H9 (cell line): ENCODE measurements around the gene RAB3C. TPM values are rescaled to one million over a fixed set of nuclear protein-coding genes. Genes with fewer than 3 reads are reported as not detected.

Experiments
- DNase-seq: peaks from one replicate; pipeline ENCODE4 v3.0.0-alpha.2; 2017
- H2AFZ ChIP-seq: one replicate; pipeline ENCODE4 v1.6.1; 2013; ENCODE audit warnings: mild to moderate bottlenecking, low read length, control low read depth, moderate library complexity
- H2AK5ac ChIP-seq: 2 replicates; pipeline ENCODE4 v1.6.1; 2013; ENCODE audit warnings: low read length, control low read depth, mixed read lengths; ENCODE audit not compliant: insufficient read length
- H2BK120ac ChIP-seq: one replicate; pipeline ENCODE4 v1.6.1; 2013; ENCODE audit warnings: low read depth, mild to moderate bottlenecking, low read length, control low read depth, inconsistent platforms; ENCODE audit not compliant: poor library complexity, severe bottlenecking
- H2BK12ac ChIP-seq: 2 replicates; pipeline ENCODE4 v1.6.1; 2013; ENCODE audit warnings: low read length, control low read depth, mixed read lengths, low read depth; ENCODE audit not compliant: insufficient read length
- H2BK15ac ChIP-seq: 2 replicates; pipeline ENCODE4 v1.6.1; 2013; ENCODE audit warnings: low read depth, low read length, control low read depth
- H2BK20ac ChIP-seq: one replicate; pipeline ENCODE4 v1.6.1; 2013; ENCODE audit warnings: low read depth, mild to moderate bottlenecking, low read length, control low read depth, inconsistent platforms; ENCODE audit not compliant: poor library complexity, severe bottlenecking
- H2BK5ac ChIP-seq: 2 replicates; pipeline ENCODE4 v1.6.1; 2013; ENCODE audit warnings: low read length, control low read depth, mixed read lengths; ENCODE audit not compliant: insufficient read length
- H3K14ac ChIP-seq: 2 replicates; pipeline ENCODE4 v1.6.1; 2013; ENCODE audit warnings: low read length, control low read depth; ENCODE audit not compliant: insufficient read depth
- H3K18ac ChIP-seq: 2 replicates; pipeline ENCODE4 v1.6.1; 2013; ENCODE audit warnings: low read depth, mild to moderate bottlenecking, mixed read lengths, low read length, control low read depth; ENCODE audit not compliant: insufficient read length
- H3K23ac ChIP-seq: 2 replicates; pipeline ENCODE4 v1.6.1; 2013; ENCODE audit warnings: low read length, control low read depth, mixed read lengths, low read depth; ENCODE audit not compliant: insufficient read length
- H3K23me2 ChIP-seq: 2 replicates; pipeline ENCODE4 v1.6.1; 2013; ENCODE audit warnings: low read depth, mild to moderate bottlenecking, mixed read lengths, low read length, control low read depth; ENCODE audit not compliant: insufficient read length, poor library complexity, severe bottlenecking
- H3K27ac ChIP-seq: 2 replicates; pipeline ENCODE4 v1.5.1; 2013; ENCODE audit warnings: low read length, control low read depth, mixed read lengths, low read depth; ENCODE audit not compliant: insufficient read length
- H3K27me3 ChIP-seq: 2 replicates; pipeline ENCODE4 v1.6.1; 2013; ENCODE audit warnings: low read length, control low read depth, inconsistent platforms; ENCODE audit not compliant: insufficient read depth
- H3K4ac ChIP-seq: 2 replicates; pipeline ENCODE4 v1.6.1; 2013; ENCODE audit warnings: low read depth, mild to moderate bottlenecking, control low read depth, inconsistent platforms, low read length, moderate library complexity
- H3K4me1 ChIP-seq: 2 replicates; pipeline ENCODE4 v1.6.1; 2013; ENCODE audit warnings: low read length, control low read depth, inconsistent platforms; ENCODE audit not compliant: insufficient read depth
- H3K4me2 ChIP-seq: 2 replicates; pipeline ENCODE4 v1.6.1; 2013; ENCODE audit warnings: low read length, control low read depth, mixed read lengths; ENCODE audit not compliant: insufficient read length, insufficient read depth
- H3K56ac ChIP-seq: 2 replicates; pipeline ENCODE4 v1.6.1; 2013; ENCODE audit warnings: low read depth, mild to moderate bottlenecking, mixed read lengths, low read length, control low read depth; ENCODE audit not compliant: insufficient read length
- H3K79me1 ChIP-seq: 2 replicates; pipeline ENCODE4 v1.6.1; 2013; ENCODE audit warnings: low read depth, mild to moderate bottlenecking, moderate library complexity, low read length, control low read depth, inconsistent platforms; ENCODE audit not compliant: insufficient read depth, poor library complexity, severe bottlenecking
- H3K79me2 ChIP-seq: 2 replicates; pipeline ENCODE4 v1.6.1; 2013; ENCODE audit warnings: low read length, control low read depth, inconsistent platforms; ENCODE audit not compliant: insufficient read depth
- H3K9ac ChIP-seq: 2 replicates; pipeline ENCODE4 v1.6.1; 2013; ENCODE audit warnings: low read length, control low read depth, mixed read lengths; ENCODE audit not compliant: insufficient read length; ENCODE audit errors: extremely low read depth
- H3K9me3 ChIP-seq: one replicate; pipeline ENCODE4 v1.6.1; 2013; ENCODE audit warnings: low read depth, low read length, inconsistent platforms; ENCODE audit not compliant: control insufficient read depth
- H3T11ph ChIP-seq: one replicate; pipeline ENCODE4 v1.6.1; 2013; ENCODE audit warnings: mild to moderate bottlenecking, low read length, control low read depth, inconsistent platforms
- H4K20me1 ChIP-seq: one replicate; pipeline ENCODE4 v1.6.1; 2013; ENCODE audit not compliant: control insufficient read depth, insufficient read length, insufficient read depth
- H4K5ac ChIP-seq: 2 replicates; pipeline ENCODE4 v1.6.1; 2013; ENCODE audit warnings: low read depth, mild to moderate bottlenecking, mixed read lengths, low read length, control low read depth; ENCODE audit not compliant: insufficient read length
- H4K8ac ChIP-seq: replicated peaks from 2 replicates; pipeline ENCODE4 v1.6.1; 2013; ENCODE audit warnings: low read length, control low read depth, mixed read lengths, low read depth; ENCODE audit not compliant: insufficient read length
- H4K91ac ChIP-seq: 2 replicates; pipeline ENCODE4 v1.6.1; 2013; ENCODE audit warnings: low read depth, mild to moderate bottlenecking, moderate library complexity, mixed read lengths, low read length, control low read depth; ENCODE audit not compliant: insufficient read length
- H3K27ac Mint-ChIP-seq, 3 experiments: 2 replicates in 2 of 3; 3 replicates in 1 of 3; pipeline ENCODE4 v1.8.0; 2020 to 2021; ENCODE audit warnings: mixed read lengths in 3 of 3, mild to moderate bottlenecking in 1 of 3, moderate library complexity in 1 of 3
- H3K27me3 Mint-ChIP-seq: 2 replicates; pipeline ENCODE4 v1.8.0; 2021; ENCODE audit warnings: low read depth, mild to moderate bottlenecking, moderate library complexity, mixed read lengths
- H3K36me3 Mint-ChIP-seq, 3 experiments: 2 replicates in 2 of 3; 3 replicates in 1 of 3; pipeline ENCODE4 v1.8.0; 2020 to 2021; ENCODE audit warnings: low read depth in 3 of 3, mixed read lengths in 3 of 3; ENCODE audit not compliant: insufficient read depth in 1 of 3
- H3K4me1 Mint-ChIP-seq, 2 experiments: 2 replicates each; pipeline ENCODE4 v1.8.0; 2020; ENCODE audit warnings: mixed read lengths in 2 of 2
- H3K4me3 Mint-ChIP-seq, 2 experiments: 2 replicates in 1 of 2; 3 replicates in 1 of 2; pipeline ENCODE4 v1.8.0; 2020 to 2021; ENCODE audit warnings: mild to moderate bottlenecking in 2 of 2, mixed read lengths in 2 of 2, moderate library complexity in 1 of 2
- H3K9me3 Mint-ChIP-seq, 2 experiments: 2 replicates in 1 of 2; 3 replicates in 1 of 2; pipeline ENCODE4 v1.8.0; 2020; ENCODE audit warnings: mild to moderate bottlenecking in 2 of 2, mixed read lengths in 2 of 2, moderate library complexity in 1 of 2
- WGBS: extraction: QIAGEN DNeasy Blood & Tissue Kit; methylation state at CpG from one replicate; pipeline ENCODE4 v1.1.7; 2013; ENCODE audit warnings: missing lambda C conversion rate, low lambda C conversion rate, mixed read lengths; ENCODE audit not compliant: insufficient read length; ENCODE audit errors: extremely low coverage; 5-methylcytosine and 5-hydroxymethylcytosine counted together
- total RNA-seq: library from RNA; stranded (reverse); gene quantifications from 2 replicates; pipeline ENCODE4 v1.2.1, GENCODE V29; 2021
- TF ChIP-seq, protein P1 (sequence below): fragments of 200-600 bp; sonication (generic); conservative IDR thresholded peaks from 3 replicates; pipeline ENCODE4 v1.8.0; 2021; ENCODE audit warnings: antibody characterized with exemption, mild to moderate bottlenecking

Gene RAB3C
- total RNA-seq, 1 experiment from 2014 or later = 16.3 TPM

DNA sequence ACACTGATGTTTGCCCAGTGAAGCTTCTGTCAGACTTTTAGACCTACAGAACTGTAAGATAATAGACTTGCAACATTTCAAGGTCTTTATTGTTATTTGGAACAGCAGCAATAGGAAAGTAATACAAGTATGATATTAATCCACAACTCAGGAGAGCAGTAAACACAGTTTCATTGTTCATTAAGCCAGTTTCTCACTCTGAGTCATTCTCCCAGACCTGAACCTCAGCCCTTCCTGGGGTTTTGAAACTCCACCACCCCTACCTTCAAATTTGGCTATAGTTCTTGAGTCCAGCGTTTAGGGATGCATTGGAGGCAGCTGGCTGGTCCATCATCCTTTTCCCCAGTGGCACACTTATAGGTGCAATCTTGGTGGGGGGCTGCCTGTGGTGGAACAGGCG, 203.2 kb downstream of the RAB3C start:
- no peak overlapping the region for H2BK5ac ChIP-seq
- H3T11ph ChIP-seq = no peak overlapping the region
- no peak for DNase-seq
- no peak overlapping the region for H4K8ac ChIP-seq
- Mint-ChIP-seq H3K36me3 (no peaks in the 10 kb centered on the region), H3K27ac (no peak overlapping the region; a peak in 1 of 7 replicates), H3K4me3 (no peak overlapping the region), H3K4me1 (peaks cover 3 to 17% of the 10 kb centered on the region in 2 experiments), H3K27me3 (no peaks in the 10 kb centered on the region), H3K9me3 (no peaks in the 10 kb centered on the region)
- H2BK15ac ChIP-seq = no peak overlapping the region
- TF ChIP-seq, protein P1, sequence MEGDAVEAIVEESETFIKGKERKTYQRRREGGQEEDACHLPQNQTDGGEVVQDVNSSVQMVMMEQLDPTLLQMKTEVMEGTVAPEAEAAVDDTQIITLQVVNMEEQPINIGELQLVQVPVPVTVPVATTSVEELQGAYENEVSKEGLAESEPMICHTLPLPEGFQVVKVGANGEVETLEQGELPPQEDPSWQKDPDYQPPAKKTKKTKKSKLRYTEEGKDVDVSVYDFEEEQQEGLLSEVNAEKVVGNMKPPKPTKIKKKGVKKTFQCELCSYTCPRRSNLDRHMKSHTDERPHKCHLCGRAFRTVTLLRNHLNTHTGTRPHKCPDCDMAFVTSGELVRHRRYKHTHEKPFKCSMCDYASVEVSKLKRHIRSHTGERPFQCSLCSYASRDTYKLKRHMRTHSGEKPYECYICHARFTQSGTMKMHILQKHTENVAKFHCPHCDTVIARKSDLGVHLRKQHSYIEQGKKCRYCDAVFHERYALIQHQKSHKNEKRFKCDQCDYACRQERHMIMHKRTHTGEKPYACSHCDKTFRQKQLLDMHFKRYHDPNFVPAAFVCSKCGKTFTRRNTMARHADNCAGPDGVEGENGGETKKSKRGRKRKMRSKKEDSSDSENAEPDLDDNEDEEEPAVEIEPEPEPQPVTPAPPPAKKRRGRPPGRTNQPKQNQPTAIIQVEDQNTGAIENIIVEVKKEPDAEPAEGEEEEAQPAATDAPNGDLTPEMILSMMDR = no peak
- H3K27ac ChIP-seq = no peak overlapping the region
- no peak overlapping the region for H3K4ac ChIP-seq
- H3K4me2 ChIP-seq = no peak overlapping the region
- H2AFZ ChIP-seq = no peak overlapping the region
- no peak overlapping the region for H3K56ac ChIP-seq
- no peak overlapping the region for H2BK20ac ChIP-seq
- H3K23me2 ChIP-seq = no peaks in the 10 kb centered on the region
- H3K4me1 ChIP-seq = no peaks in the 10 kb centered on the region
- no peak overlapping the region for H2BK120ac ChIP-seq
- H3K9me3 ChIP-seq = no peaks in the 10 kb centered on the region
- no peak overlapping the region for H3K9ac ChIP-seq
- no CpG with 5 or more reads among the region's 2 CpGs for WGBS
- no peak overlapping the region for H2AK5ac ChIP-seq
- H2BK12ac ChIP-seq = no peak overlapping the region
- H3K27me3 ChIP-seq = no peaks in the 10 kb centered on the region
- no peak overlapping the region for H3K18ac ChIP-seq
- no peak overlapping the region for H4K5ac ChIP-seq
- no peaks in the 10 kb centered on the region for H3K79me2 ChIP-seq
- H3K23ac ChIP-seq = no peak overlapping the region
- H4K91ac ChIP-seq = no peak overlapping the region
- no peak overlapping the region for H3K14ac ChIP-seq
- H4K20me1 ChIP-seq = no peaks in the 10 kb centered on the region
- H3K79me1 ChIP-seq = no peaks in the 10 kb centered on the region
